ENCODE measurements around the gene IP6K1.
A peak's percentile ranks its signal among the peaks of the same experiment; 100 is the strongest.

The IP6K1 gene

GRCh38 chr3:49734752-49735151 is 51.6 kb downstream of the IP6K1 start:
- Histone ChIP-seq H3K36me3 (ENCODE audit: control insufficient read depth, insufficient read depth, low read length) (peaks cover 93% of the 10 kb centered on the region), H3K27ac (ENCODE audit: low read depth, low read length, severe bottlenecking) (no peak overlapping the region), H3K4me3 (ENCODE audit: extremely low read depth, insufficient read depth, low read length, poor library complexity, severe bottlenecking) (no peak overlapping the region), H3K4me1 (ENCODE audit: control insufficient read depth, insufficient read depth, low read length, poor library complexity, severe bottlenecking) (no peaks in the 10 kb centered on the region), H3K9me3 (ENCODE audit: control insufficient read depth, low read length) (no peaks in the 10 kb centered on the region)
- 96 to 100% methylated on average over 3 of the region's 6 CpGs for WGBS, 2 experiments (ENCODE audit: insufficient coverage in 2 of 2)

DNA sequence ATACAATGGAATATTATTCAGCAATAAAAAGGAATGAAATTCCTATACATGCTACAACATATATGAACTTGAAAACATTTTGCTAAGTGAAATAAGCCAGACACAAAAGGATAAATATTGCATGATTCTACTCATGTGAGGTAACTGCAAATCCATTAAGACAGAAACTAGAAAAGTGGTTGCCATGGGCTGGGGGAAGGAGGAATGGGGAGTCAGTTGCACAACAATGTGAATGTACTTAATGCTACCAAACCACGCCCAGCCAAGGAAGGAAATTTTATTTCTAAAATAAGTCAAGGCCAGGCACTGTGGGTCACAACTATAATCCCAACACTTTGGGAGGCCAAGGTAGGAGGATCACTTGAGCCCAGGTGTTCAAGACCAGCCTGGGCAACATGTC is 52.8 kb downstream of the IP6K1 start:
- Histone ChIP-seq H3K27ac (ENCODE audit: low read depth, low read length, severe bottlenecking) (no peak overlapping the region), H3K9me3 (ENCODE audit: control insufficient read depth, low read length) (no peaks in the 10 kb centered on the region), H3K36me3 (ENCODE audit: control insufficient read depth, insufficient read depth, low read length) (peaks cover 82% of the 10 kb centered on the region), H3K4me1 (ENCODE audit: control insufficient read depth, insufficient read depth, low read length, poor library complexity, severe bottlenecking) (no peaks in the 10 kb centered on the region), H3K4me3 (ENCODE audit: extremely low read depth, insufficient read depth, low read length, poor library complexity, severe bottlenecking) (no peak overlapping the region)
- WGBS, 2 experiments (ENCODE audit: insufficient coverage in 2 of 2) = 100% methylated on average over 1 of the region's 1 CpG; no CpG with 5 or more reads in 1 of the 2 experiments

DNA sequence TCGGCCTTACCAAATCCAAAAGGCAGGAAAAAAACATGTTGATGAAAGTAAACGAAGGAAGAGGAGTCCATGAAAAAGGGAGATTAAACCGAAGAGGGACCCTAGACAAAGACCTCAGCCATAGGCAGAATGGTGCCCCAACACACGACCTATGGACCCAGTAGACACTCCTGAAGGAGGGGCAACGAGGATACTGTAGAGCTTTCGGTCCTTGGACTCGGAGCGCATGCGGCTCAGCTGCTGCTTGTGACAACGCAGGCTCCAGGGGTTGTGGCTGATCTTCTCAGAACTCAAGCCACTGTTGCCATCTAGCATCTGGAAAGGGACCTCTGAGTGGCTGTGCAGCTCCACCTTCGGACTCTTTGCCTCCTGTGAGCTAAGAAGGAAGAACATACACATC is 53.7 kb downstream of the IP6K1 start:
- WGBS, 2 experiments (ENCODE audit: insufficient coverage in 2 of 2) = 91 to 95% methylated on average over 9 to 10 of the region's 11 CpGs

DNA sequence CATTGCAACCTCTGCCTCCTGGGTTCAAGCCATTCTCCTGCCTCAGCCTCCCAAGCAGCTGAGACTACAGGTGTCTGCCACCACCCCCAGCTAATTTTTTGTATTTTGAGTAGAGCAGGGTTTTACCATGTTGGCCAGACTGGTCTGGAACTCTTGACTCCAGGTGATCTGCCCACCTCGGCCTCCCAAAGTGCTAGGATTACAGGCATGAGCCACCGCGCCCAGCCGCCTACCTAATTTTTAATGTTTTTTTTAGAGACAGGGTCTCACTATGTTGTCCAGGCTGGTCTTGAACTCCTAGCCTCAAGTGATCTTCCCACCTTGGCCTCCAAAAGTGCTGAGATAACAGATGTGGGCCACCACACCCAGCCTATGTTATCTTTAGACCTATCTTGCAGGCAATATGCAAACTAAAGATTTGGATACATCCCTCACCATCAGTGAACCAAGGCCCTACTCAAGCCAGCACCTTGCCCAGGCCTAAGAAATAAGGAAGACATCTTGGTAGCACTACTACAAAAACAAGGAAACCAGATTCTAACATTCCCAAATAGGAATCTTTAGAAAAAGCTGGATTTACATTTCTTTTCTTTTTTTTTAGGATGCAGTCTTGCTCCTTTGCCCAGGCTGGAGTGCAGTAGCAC is 56.3 kb downstream of the IP6K1 start:
- H3K9me3 ChIP-seq (ENCODE audit: control insufficient read depth, low read length) = no peaks in the 10 kb centered on the region
- H3K27ac ChIP-seq (ENCODE audit: low read depth, low read length, severe bottlenecking) = no peak overlapping the region
- WGBS, 2 experiments (ENCODE audit: insufficient coverage in 2 of 2) = 92 to 93% methylated on average over 3 to 4 of the region's 4 CpGs
- no peaks in the 10 kb centered on the region for H3K4me1 ChIP-seq (ENCODE audit: control insufficient read depth, insufficient read depth, low read length, poor library complexity, severe bottlenecking)
- peaks cover 86% of the 10 kb centered on the region for H3K36me3 ChIP-seq (ENCODE audit: control insufficient read depth, insufficient read depth, low read length)
- H3K4me3 ChIP-seq (ENCODE audit: extremely low read depth, insufficient read depth, low read length, poor library complexity, severe bottlenecking) = no peak overlapping the region

More for the DNA sequence above, 53.7 kb downstream of the IP6K1 start:
- Histone ChIP-seq H3K27ac (ENCODE audit: low read depth, low read length, severe bottlenecking) (no peak overlapping the region), H3K4me3 (ENCODE audit: extremely low read depth, insufficient read depth, low read length, poor library complexity, severe bottlenecking) (no peak overlapping the region), H3K9me3 (ENCODE audit: control insufficient read depth, low read length) (no peaks in the 10 kb centered on the region), H3K4me1 (ENCODE audit: control insufficient read depth, insufficient read depth, low read length, poor library complexity, severe bottlenecking) (no peaks in the 10 kb centered on the region), H3K36me3 (ENCODE audit: control insufficient read depth, insufficient read depth, low read length) (peaks cover 82% of the 10 kb centered on the region)

- peaks cover 65% of the 10 kb centered on the region for H3K36me3 ChIP-seq (ENCODE audit: control insufficient read depth, insufficient read depth, low read length)
- 97 to 98% methylated on average over 8 to 12 of the region's 15 CpGs for WGBS, 2 experiments (ENCODE audit: insufficient coverage in 2 of 2)
- H3K4me3 ChIP-seq (ENCODE audit: extremely low read depth, insufficient read depth, low read length, poor library complexity, severe bottlenecking) = no peak overlapping the region
- no peaks in the 10 kb centered on the region for H3K9me3 ChIP-seq (ENCODE audit: control insufficient read depth, low read length)
- no peak overlapping the region for H3K27ac ChIP-seq (ENCODE audit: low read depth, low read length, severe bottlenecking)
- H3K4me1 ChIP-seq (ENCODE audit: control insufficient read depth, insufficient read depth, low read length, poor library complexity, severe bottlenecking) = peaks cover 4% of the 10 kb centered on the region
Observed at GRCh38 chr3:49727924-49728361, 58.4 kb downstream of the IP6K1 start.

DNA sequence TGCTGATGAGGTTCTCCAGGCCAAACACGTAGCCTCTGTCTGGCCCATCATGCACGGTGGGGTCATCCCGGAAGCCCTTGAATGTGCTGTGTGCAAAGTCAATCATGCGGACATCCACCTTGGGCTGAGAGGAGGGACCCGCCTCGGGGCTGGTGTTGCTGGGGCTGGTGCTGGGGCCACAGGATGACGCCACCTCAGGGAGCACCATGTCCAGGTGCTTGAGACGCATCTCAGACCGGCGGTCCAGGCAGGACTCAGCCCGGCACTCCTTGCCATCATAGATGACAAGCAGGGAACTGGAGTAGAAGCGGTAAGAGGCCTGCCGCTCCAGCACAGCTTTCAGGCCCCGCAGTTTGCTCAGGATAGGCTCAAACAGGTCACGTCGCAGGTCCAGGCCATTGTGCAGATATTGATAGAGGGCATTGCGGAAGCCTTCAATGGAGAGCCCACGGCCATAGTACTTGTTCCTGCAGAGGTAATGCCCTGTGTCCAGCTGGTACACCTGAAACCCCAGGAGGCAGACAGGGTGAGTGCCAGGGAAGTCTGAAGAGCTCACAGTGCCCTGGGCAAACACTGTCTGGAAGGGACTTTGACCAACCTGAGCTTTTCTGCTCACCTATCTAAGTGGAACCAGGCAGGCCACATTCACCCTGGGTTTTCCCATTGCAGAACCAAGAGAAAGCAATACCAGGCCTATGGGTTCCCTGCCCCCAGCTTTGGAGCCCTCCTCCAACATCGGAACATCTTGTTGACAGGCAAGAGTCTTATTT is 59.0 kb downstream of the IP6K1 start:
- WGBS, 2 experiments (ENCODE audit: insufficient coverage in 2 of 2) = 95 to 97% methylated on average over 18 to 19 of the region's 19 CpGs
- Histone ChIP-seq H3K9me3 (ENCODE audit: control insufficient read depth, low read length) (no peaks in the 10 kb centered on the region), H3K27ac (ENCODE audit: low read depth, low read length, severe bottlenecking) (no peak overlapping the region), H3K4me3 (ENCODE audit: extremely low read depth, insufficient read depth, low read length, poor library complexity, severe bottlenecking) (no peak overlapping the region), H3K36me3 (ENCODE audit: control insufficient read depth, insufficient read depth, low read length) (peaks cover 65% of the 10 kb centered on the region), H3K4me1 (ENCODE audit: control insufficient read depth, insufficient read depth, low read length, poor library complexity, severe bottlenecking) (peaks cover 9% of the 10 kb centered on the region)

- no peaks in the 10 kb centered on the region for H3K9me3 ChIP-seq (ENCODE audit: control insufficient read depth, low read length)
- H3K4me3 ChIP-seq (ENCODE audit: extremely low read depth, insufficient read depth, low read length, poor library complexity, severe bottlenecking) = no peak overlapping the region
- 96 to 99% methylated on average over 7 to 10 of the region's 11 CpGs for WGBS, 2 experiments (ENCODE audit: insufficient coverage in 2 of 2)
- no peak overlapping the region for H3K27ac ChIP-seq (ENCODE audit: low read depth, low read length, severe bottlenecking)
- peaks cover 9% of the 10 kb centered on the region for H3K4me1 ChIP-seq (ENCODE audit: control insufficient read depth, insufficient read depth, low read length, poor library complexity, severe bottlenecking)
- peaks cover 65% of the 10 kb centered on the region for H3K36me3 ChIP-seq (ENCODE audit: control insufficient read depth, insufficient read depth, low read length)
Observed at GRCh38 chr3:49725906-49726681, 60.2 kb downstream of the IP6K1 start.

GRCh38 chr3:49724586-49724985 is 61.8 kb downstream of the IP6K1 start:
- no peaks in the 10 kb centered on the region for H3K9me3 ChIP-seq (ENCODE audit: control insufficient read depth, low read length)
- H3K27ac ChIP-seq (ENCODE audit: low read depth, low read length, severe bottlenecking) = peak overlapping the region; percentile 99
- peak overlapping the region; percentile 100 for H3K4me3 ChIP-seq (ENCODE audit: extremely low read depth, insufficient read depth, low read length, poor library complexity, severe bottlenecking)
- 50% methylated on average over 2 of the region's 6 CpGs; no CpG with 5 or more reads in 1 of the 2 experiments for WGBS, 2 experiments (ENCODE audit: insufficient coverage in 2 of 2)
- peaks cover 60% of the 10 kb centered on the region for H3K36me3 ChIP-seq (ENCODE audit: control insufficient read depth, insufficient read depth, low read length)
- peaks cover 9% of the 10 kb centered on the region for H3K4me1 ChIP-seq (ENCODE audit: control insufficient read depth, insufficient read depth, low read length, poor library complexity, severe bottlenecking)

- H3K36me3 ChIP-seq (ENCODE audit: control insufficient read depth, insufficient read depth, low read length) = peaks cover 60% of the 10 kb centered on the region
- 1 to 2% methylated on average over 98 to 102 of the region's 102 CpGs for WGBS, 2 experiments (ENCODE audit: insufficient coverage in 2 of 2)
Observed at GRCh38 chr3:49723628-49724551, 62.5 kb downstream of the IP6K1 start, which contains the start of gene GMPPB. TSS of gene GMPPB (minus strand) at chr3:49723951. CDS start at chr3:49723726, 225 bp downstream.

DNA sequence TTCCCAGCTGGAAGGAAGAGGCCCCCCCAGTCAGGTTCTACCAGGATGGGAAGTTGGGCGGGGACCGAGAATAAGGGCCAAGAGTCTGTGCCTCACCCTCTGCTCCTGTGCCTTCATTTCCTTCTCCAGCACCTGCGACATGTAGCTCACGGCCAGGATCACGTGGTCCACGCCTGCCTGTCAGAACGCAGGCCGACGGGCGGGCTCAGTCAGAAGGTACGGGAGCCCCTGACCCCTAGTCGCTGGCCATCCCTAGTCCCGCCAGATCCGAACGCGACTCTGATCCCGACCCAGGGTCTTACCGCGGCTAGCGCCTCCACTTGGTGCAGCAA is 63.1 kb downstream of the IP6K1 start:
- H3K36me3 ChIP-seq (ENCODE audit: control insufficient read depth, insufficient read depth, low read length) = peaks cover 62% of the 10 kb centered on the region

More at GRCh38 chr3:49723628-49724551, 62.5 kb downstream of the IP6K1 start, which contains the start of gene GMPPB:
- peak within 1 kb of the TSS; percentile 100 for H3K4me3 ChIP-seq (ENCODE audit: extremely low read depth, insufficient read depth, low read length, poor library complexity, severe bottlenecking)
- peak within 1 kb of the TSS; percentile 99 for H3K27ac ChIP-seq (ENCODE audit: low read depth, low read length, severe bottlenecking)
- peaks cover 9% of the 10 kb centered on the region for H3K4me1 ChIP-seq (ENCODE audit: control insufficient read depth, insufficient read depth, low read length, poor library complexity, severe bottlenecking)
- no peaks in the 10 kb centered on the region for H3K9me3 ChIP-seq (ENCODE audit: control insufficient read depth, low read length)

More for the DNA sequence above, 63.1 kb downstream of the IP6K1 start:
- Histone ChIP-seq H3K9me3 (ENCODE audit: control insufficient read depth, low read length) (no peaks in the 10 kb centered on the region), H3K27ac (ENCODE audit: low read depth, low read length, severe bottlenecking) (peak overlapping the region; percentile 99), H3K4me3 (ENCODE audit: extremely low read depth, insufficient read depth, low read length, poor library complexity, severe bottlenecking) (peak overlapping the region; percentile 100), H3K4me1 (ENCODE audit: control insufficient read depth, insufficient read depth, low read length, poor library complexity, severe bottlenecking) (peaks cover 9% of the 10 kb centered on the region)
- 1 to 3% methylated on average over 19 to 20 of the region's 20 CpGs for WGBS, 2 experiments (ENCODE audit: insufficient coverage in 2 of 2)
